SK-N-SH (cell line): ENCODE measurements around the gene TBL1X. TPM values are rescaled to one million over a fixed set of nuclear protein-coding genes. Genes with fewer than 3 reads are reported as not detected.

ENCODE experiments used
- CTCF ChIA-PET: fragments of 300-600, 350-600 bp; formaldehyde crosslinking; extraction: SDS; loops from one replicate; lab custom pipeline; 2021; lab: Yijun Ruan, JAX
- POLR2A ChIA-PET: fragments of 350-600 bp; sonication (Branson Sonifier 250); formaldehyde crosslinking; extraction: SDS; loops from one replicate; lab custom pipeline; 2020; ENCODE audit warnings: antibody characterized with exemption, inconsistent platforms; lab: Yijun Ruan, JAX
- DNase-seq: peaks from one replicate; pipeline ENCODE4 v3.0.0; 2012
- H2AFZ ChIP-seq: fragments of 200-600 bp; sonication (generic); 2 replicates; pipeline ENCODE4 v1.8.1; 2016; ENCODE audit warnings: antibody characterized with exemption, mild to moderate bottlenecking, low read depth
- H3F3A ChIP-seq: fragments of 200-600 bp; sonication (generic); replicated peaks from 2 replicates; pipeline ENCODE3; 2016; ENCODE audit warnings: antibody characterized with exemption, mild to moderate bottlenecking; ENCODE audit not compliant: insufficient read depth
- H3K27ac ChIP-seq, 2 experiments: fragments of 200-500 bp in 1 of 2; fragments of 200-600 bp in 1 of 2; sonication (Bioruptor generic) in 1 of 2; sonication (generic), shearing (Covaris generic) in 1 of 2; 2 replicates each; pipeline versions ENCODE4 v1.5.1 to v1.6.1; 2014 to 2016; ENCODE audit warnings: low read depth in 2 of 2, inconsistent platforms in 1 of 2, low read length in 1 of 2, mild to moderate bottlenecking in 1 of 2, mixed read lengths in 1 of 2
- H3K27me3 ChIP-seq: fragments of 200-600 bp; sonication (generic), shearing (Covaris generic); 2 replicates; pipeline ENCODE4 v1.6.1; 2016; ENCODE audit warnings: mixed run types; ENCODE audit not compliant: insufficient read depth
- H3K36me3 ChIP-seq, 2 experiments: fragments of 200-500 bp in 1 of 2; fragments of 200-600 bp in 1 of 2; sonication (Bioruptor generic) in 1 of 2; sonication (generic) in 1 of 2; replicated peaks in 1 of 2; 2 replicates each; pipeline versions ENCODE3 to v1.5.1; 2014 to 2016; ENCODE audit warnings: low read length in 1 of 2, mild to moderate bottlenecking in 1 of 2; ENCODE audit not compliant: insufficient read depth in 2 of 2, control insufficient read depth in 1 of 2
- H3K4me1 ChIP-seq, 2 experiments: fragments of 200-500 bp in 1 of 2; fragments of 200-600 bp in 1 of 2; sonication (Bioruptor generic) in 1 of 2; sonication (generic), shearing (Covaris generic) in 1 of 2; 2 replicates each; pipeline versions ENCODE4 v1.5.1 to v1.6.1; 2014 to 2016; ENCODE audit warnings: low read depth in 1 of 2, low read length in 1 of 2, mixed run types in 1 of 2; ENCODE audit not compliant: insufficient read depth in 2 of 2, control insufficient read depth in 1 of 2
- H3K4me2 ChIP-seq: fragments of 200-600 bp; sonication (generic), shearing (Covaris generic); 2 replicates; pipeline ENCODE4 v1.6.1; 2017; ENCODE audit warnings: mixed run types
- H3K4me3 ChIP-seq, 2 experiments: fragments of 200-500 bp in 1 of 2; fragments of 200-600 bp in 1 of 2; sonication (Bioruptor generic) in 1 of 2; sonication (generic), shearing (Covaris generic) in 1 of 2; 2 replicates each; pipeline versions ENCODE4 v1.5.1 to v1.8.1; 2014 to 2016; ENCODE audit warnings: low read depth in 2 of 2, inconsistent platforms in 1 of 2, low read length in 1 of 2, mild to moderate bottlenecking in 1 of 2, mixed read lengths in 1 of 2, moderate library complexity in 1 of 2
- H3K79me2 ChIP-seq: fragments of 200-600 bp; sonication (generic); 2 replicates; pipeline ENCODE4 v1.8.1; 2017; ENCODE audit warnings: mild to moderate bottlenecking; ENCODE audit not compliant: insufficient read depth
- H3K9ac ChIP-seq: fragments of 200-600 bp; sonication (generic); 2 replicates; pipeline ENCODE4 v1.6.1; 2017; ENCODE audit warnings: mixed run types
- H3K9me2 ChIP-seq: fragments of 200-600 bp; sonication (generic); 2 replicates; pipeline ENCODE4 v1.6.1; 2017; ENCODE audit warnings: mixed run types
- H3K9me3 ChIP-seq: fragments of 200-600 bp; sonication (generic); 2 replicates; pipeline ENCODE4 v1.6.1; 2017; ENCODE audit warnings: mixed run types, mild to moderate bottlenecking, moderate library complexity
- H4K20me1 ChIP-seq: fragments of 200-600 bp; sonication (generic); 2 replicates; pipeline ENCODE4 v1.6.1; 2017; ENCODE audit warnings: mild to moderate bottlenecking, mixed run types; ENCODE audit not compliant: insufficient read depth
- CHD2 ChIP-seq: fragments of 150-350 bp; IDR thresholded peaks from 2 replicates; pipeline ENCODE4 v1.6.1; 2018; ENCODE audit warnings: low read length; ENCODE audit not compliant: partially characterized antibody
- FOSL2 ChIP-seq: IDR thresholded peaks from 2 replicates; pipeline ENCODE4 v1.4.0; 2012; ENCODE audit warnings: low read depth, mild to moderate bottlenecking, moderate library complexity, borderline replicate concordance
- FOXM1 ChIP-seq: IDR thresholded peaks from 2 replicates; pipeline ENCODE4 v1.4.0; 2012; ENCODE audit warnings: low read depth, mild to moderate bottlenecking
- GABPA ChIP-seq: IDR thresholded peaks from 2 replicates; pipeline ENCODE4 v1.4.0; 2012; ENCODE audit warnings: low read depth, mild to moderate bottlenecking
- GATA2 ChIP-seq: sonication (generic); formaldehyde crosslinking; IDR thresholded peaks from 2 replicates; pipeline ENCODE4 v1.5.0; 2020; ENCODE audit warnings: mild to moderate bottlenecking, missing genetic modification reagents
- MXI1 ChIP-seq: IDR thresholded peaks from 2 replicates; pipeline ENCODE4 v1.6.1; 2012; ENCODE audit warnings: mild to moderate bottlenecking, low read depth, low read length, improper control_type of control experiment
- NRF1 ChIP-seq: IDR thresholded peaks from 2 replicates; pipeline ENCODE4 v1.6.1; 2012; ENCODE audit warnings: low read depth, mild to moderate bottlenecking, low read length
- PBX3 ChIP-seq: IDR thresholded peaks from 2 replicates; pipeline ENCODE4; 2012
- POLR2AphosphoS5 ChIP-seq: IDR thresholded peaks from 2 replicates; pipeline ENCODE4 v1.6.1; 2012; ENCODE audit warnings: low read depth, low read length
- REST ChIP-seq: IDR thresholded peaks from 2 replicates; pipeline ENCODE4 v1.6.1; 2012; ENCODE audit warnings: mild to moderate bottlenecking, low read depth, low read length, moderate library complexity
- RXRA ChIP-seq: IDR thresholded peaks from 2 replicates; pipeline ENCODE4 v1.4.0; 2012; ENCODE audit warnings: low read depth, mild to moderate bottlenecking, borderline replicate concordance
- SIN3A ChIP-seq: IDR thresholded peaks from 2 replicates; pipeline ENCODE4 v1.6.1; 2012; ENCODE audit warnings: low read depth, mild to moderate bottlenecking, low read length, moderate library complexity, borderline replicate concordance
- SMC3 ChIP-seq: IDR thresholded peaks from 2 replicates; pipeline ENCODE4 v1.6.1; 2012; ENCODE audit warnings: low read depth, low read length, improper control_type of control experiment
- TCF12 ChIP-seq: IDR thresholded peaks from 2 replicates; pipeline ENCODE4 v1.4.0; 2012
- ZBTB33 ChIP-seq: IDR thresholded peaks from 2 replicates; pipeline ENCODE4 v1.4.0; 2012; ENCODE audit warnings: low read depth, borderline replicate concordance
- WGBS: methylation state at CpG from one replicate; pipeline ENCODE4 v1.1.6; 2017; ENCODE audit warnings: low lambda C conversion rate; 5-methylcytosine and 5-hydroxymethylcytosine counted together
- polyA plus RNA-seq, 3 experiments: library from polyadenylated mRNA; depleted of rRNA; stranded (reverse); fragments of >200 nt; gene quantifications; 2 replicates each; pipeline ENCODE4 v1.2.3, GENCODE V29; 2012
- TF ChIP-seq, protein P1 (sequence below): fragments of 200-600 bp; sonication (generic); IDR thresholded peaks from 2 replicates; pipeline ENCODE4 v1.6.1; 2017; ENCODE audit warnings: antibody characterized with exemption, mild to moderate bottlenecking, moderate library complexity
- TF ChIP-seq, protein P2 (sequence below): fragments of 150-350 bp; IDR thresholded peaks from 2 replicates; pipeline ENCODE4 v1.6.1; 2017; ENCODE audit warnings: antibody characterized with exemption, low read length, low read depth, borderline replicate concordance

TBL1X gene
- polyA plus RNA-seq, 1 of the 3 experiments (the other 2 are of a cell fraction): 10.6 TPM

DNA sequence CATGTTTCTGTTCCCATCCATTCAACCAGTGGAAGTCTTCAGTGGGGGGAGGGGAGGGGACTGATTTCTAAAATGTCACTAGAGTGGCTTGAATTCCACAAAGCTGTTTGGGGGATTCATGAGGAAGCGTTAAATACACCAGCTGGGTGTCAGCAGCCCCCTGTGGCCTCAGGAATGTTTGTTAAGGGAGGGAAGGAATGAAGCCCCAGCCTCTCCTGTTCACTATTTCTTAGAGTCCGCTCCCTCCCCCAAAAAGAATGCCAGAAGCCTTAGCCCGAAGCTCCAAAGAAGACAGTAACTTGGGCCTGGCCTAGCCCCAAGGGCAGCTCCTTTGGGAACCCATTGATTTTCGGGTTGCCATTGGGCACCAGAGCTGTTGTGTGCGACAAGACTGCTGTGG, 324.7 kb downstream of the TBL1X start:
- Histone ChIP-seq H3F3A (no peaks in the 10 kb centered on the region), H3K9me2 (no peaks in the 10 kb centered on the region), H3K9me3 (no peaks in the 10 kb centered on the region), H3K27me3 (peaks cover 29% of the 10 kb centered on the region), H3K79me2 (no peaks in the 10 kb centered on the region), H2AFZ (no peak overlapping the region), H3K4me3 (no peak overlapping the region), H3K4me1 (no peaks in the 10 kb centered on the region; a peak in 1 of 4 replicates), H4K20me1 (no peaks in the 10 kb centered on the region), H3K9ac (no peak overlapping the region), H3K27ac (no peak overlapping the region), H3K4me2 (no peak overlapping the region), H3K36me3 (no peaks in the 10 kb centered on the region)
- 15% methylated on average over 5 of the region's 5 CpGs for WGBS
- TF ChIP-seq SMC3 (no peak), NRF1 (no peak), FOXM1 (no peak), TCF12 (no peak), ZBTB33 (no peak), PBX3 (no peak), POLR2AphosphoS5 (no peak), RXRA (no peak), GATA2 (no peak), CHD2 (no peak), REST (no peak), MXI1 (no peak), FOSL2 (no peak), GABPA (no peak), SIN3A (no peak)
- TF ChIP-seq, protein P1, sequence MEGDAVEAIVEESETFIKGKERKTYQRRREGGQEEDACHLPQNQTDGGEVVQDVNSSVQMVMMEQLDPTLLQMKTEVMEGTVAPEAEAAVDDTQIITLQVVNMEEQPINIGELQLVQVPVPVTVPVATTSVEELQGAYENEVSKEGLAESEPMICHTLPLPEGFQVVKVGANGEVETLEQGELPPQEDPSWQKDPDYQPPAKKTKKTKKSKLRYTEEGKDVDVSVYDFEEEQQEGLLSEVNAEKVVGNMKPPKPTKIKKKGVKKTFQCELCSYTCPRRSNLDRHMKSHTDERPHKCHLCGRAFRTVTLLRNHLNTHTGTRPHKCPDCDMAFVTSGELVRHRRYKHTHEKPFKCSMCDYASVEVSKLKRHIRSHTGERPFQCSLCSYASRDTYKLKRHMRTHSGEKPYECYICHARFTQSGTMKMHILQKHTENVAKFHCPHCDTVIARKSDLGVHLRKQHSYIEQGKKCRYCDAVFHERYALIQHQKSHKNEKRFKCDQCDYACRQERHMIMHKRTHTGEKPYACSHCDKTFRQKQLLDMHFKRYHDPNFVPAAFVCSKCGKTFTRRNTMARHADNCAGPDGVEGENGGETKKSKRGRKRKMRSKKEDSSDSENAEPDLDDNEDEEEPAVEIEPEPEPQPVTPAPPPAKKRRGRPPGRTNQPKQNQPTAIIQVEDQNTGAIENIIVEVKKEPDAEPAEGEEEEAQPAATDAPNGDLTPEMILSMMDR: no peak
- TF ChIP-seq, protein P2, sequence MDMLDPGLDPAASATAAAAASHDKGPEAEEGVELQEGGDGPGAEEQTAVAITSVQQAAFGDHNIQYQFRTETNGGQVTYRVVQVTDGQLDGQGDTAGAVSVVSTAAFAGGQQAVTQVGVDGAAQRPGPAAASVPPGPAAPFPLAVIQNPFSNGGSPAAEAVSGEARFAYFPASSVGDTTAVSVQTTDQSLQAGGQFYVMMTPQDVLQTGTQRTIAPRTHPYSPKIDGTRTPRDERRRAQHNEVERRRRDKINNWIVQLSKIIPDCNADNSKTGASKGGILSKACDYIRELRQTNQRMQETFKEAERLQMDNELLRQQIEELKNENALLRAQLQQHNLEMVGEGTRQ: no peak
- ChIA-PET POLR2A (no interaction called here), CTCF (no interaction called here)
- no peak for DNase-seq
